Activated gamma-delta T cell treated with Interleukin-2 at 50 U/mL for 16 hours (primary cell): Measurements from ENCODE around the gene PODN.

Experiments used
- DNase-seq: peaks from one replicate; pipeline ENCODE4 v3.0.0-alpha.2; 2020

PODN gene

GRCh38 chr1:53075761-53076163, 13.7 kb downstream of the PODN start:
- DNase-seq: no peak

GRCh38 chr1:53076165-53076564, 14.2 kb downstream of the PODN start:
- no peak for DNase-seq

GRCh38 chr1:53076721-53077598, 14.9 kb downstream of the PODN start:
- no peak for DNase-seq

- DNase-seq: no peak
These were observed 15.6 kb downstream of the PODN start for GRCh38 chr1:53077599-53077965.

GRCh38 chr1:53078333-53079101, 16.5 kb downstream of the PODN start:
- DNase-seq: no peak

GRCh38 chr1:53079251-53079650, 17.2 kb downstream of the PODN start:
- DNase-seq: no peak

GRCh38 chr1:53080041-53080440, 18.0 kb downstream of the PODN start:
- no peak for DNase-seq

GRCh38 chr1:53080769-53081168, 18.8 kb downstream of the PODN start:
- no peak for DNase-seq

GRCh38 chr1:53081384-53082066, 19.5 kb downstream of the PODN start:
- DNase-seq: no peak

GRCh38 chr1:53082826-53083455, 20.9 kb downstream of the PODN start:
- no peak for DNase-seq

- no peak for DNase-seq
These were observed 21.9 kb downstream of the PODN start for GRCh38 chr1:53083636-53084588.

GRCh38 chr1:53084589-53084971, 22.6 kb downstream of the PODN start:
- no peak for DNase-seq

GRCh38 chr1:53085405-53085804, 23.4 kb downstream of the PODN start:
- no peak for DNase-seq

GRCh38 chr1:53086491-53087070, 24.6 kb downstream of the PODN start:
- no peak for DNase-seq

GRCh38 chr1:53087332-53088285, 25.6 kb downstream of the PODN start:
- DNase-seq: no peak

GRCh38 chr1:53088616-53089300, 26.7 kb downstream of the PODN start:
- DNase-seq: no peak

- no peak for DNase-seq
These were observed 27.6 kb downstream of the PODN start for GRCh38 chr1:53089478-53090226.

GRCh38 chr1:53090227-53091147, 28.5 kb downstream of the PODN start:
- DNase-seq: no peak
